ENCODE data around the gene OLFM2. TPM values are rescaled to one million over a fixed set of nuclear protein-coding genes. Genes with fewer than 3 reads are reported as not detected.

The OLFM2 gene
- 2.9 and 37.5 TPM in 2 replicates for total RNA-seq

GRCh38 chr19:9936326-9937000 is at the start of gene OLFM2:
TSS of gene OLFM2 (minus strand) at chr19:9936515. CDS start at chr19:9936366, 149 bp downstream.

GRCh38 chr19:9834726-9835506 is 101.4 kb downstream of the OLFM2 start, which contains the start of gene PIN1:
TSS of gene PIN1 (plus strand) at chr19:9835318. CDS start at chr19:9835345, 27 bp downstream.

GRCh38 chr19:9827289-9828238 is 108.8 kb downstream of the OLFM2 start, which contains the start of gene UBL5:
TSS of gene UBL5 (plus strand) at chr19:9827918. CDS start at chr19:9828338, 420 bp downstream.

DNA sequence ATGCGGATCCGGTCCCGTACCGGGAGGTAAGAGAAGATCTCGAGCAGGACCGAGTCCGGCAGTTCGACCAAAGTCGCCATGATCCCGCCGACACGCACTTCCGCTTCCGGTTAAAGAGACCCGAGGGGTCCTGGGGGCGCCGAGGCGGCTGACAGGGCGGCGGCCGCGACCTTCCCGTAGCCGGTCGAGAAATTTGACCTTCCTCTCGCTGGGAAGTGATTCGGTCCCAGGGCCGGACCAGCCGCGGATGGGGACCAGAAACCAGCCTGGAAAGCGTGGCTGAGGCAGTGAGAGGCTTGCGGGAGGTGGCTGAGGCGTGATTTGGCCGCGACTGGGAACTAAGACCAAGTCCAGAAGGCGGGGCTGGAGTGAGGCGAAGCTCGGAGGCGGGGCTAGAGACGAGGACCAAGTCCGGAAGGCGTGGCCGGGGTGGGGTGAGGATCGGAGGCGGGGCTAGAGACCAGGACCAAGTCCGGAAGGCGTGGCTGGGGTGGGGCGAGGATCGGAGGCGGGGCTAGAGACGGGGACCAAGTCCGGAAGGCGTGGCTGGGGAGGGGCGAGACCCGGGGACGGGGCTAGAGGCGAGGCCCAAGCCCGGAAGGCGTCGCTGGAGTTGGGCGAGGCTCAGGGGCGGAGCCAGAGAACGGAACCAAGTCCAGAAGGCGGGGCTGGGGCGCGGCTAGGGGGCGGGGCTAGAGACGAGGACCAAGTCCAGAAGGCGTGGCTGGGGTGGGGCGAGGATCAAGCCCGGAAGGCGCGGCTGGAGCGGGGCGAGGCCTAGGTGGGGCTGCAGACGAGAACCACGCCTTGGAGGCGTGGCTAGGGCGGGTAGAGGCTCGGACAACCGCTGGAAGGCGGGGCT is 117.3 kb downstream of the OLFM2 start, which contains the start of gene FBXL12:
Gene FBXL12, minus strand, starts transcription at position 346 of the 862 bp plus-strand sequence. Its CDS starts 266 bp downstream, at position 80.

Other genes starting within 250 kb of the OLFM2 start
- gene ZNF846, start 167.8 kb downstream of the OLFM2 start, total RNA-seq: 6.7 and 20.6 TPM in 2 replicates
- 14.8 and 21.7 TPM in 2 replicates for gene FBXL12, start 117.4 kb downstream of the OLFM2 start, total RNA-seq
- 357 and 386 TPM in 2 replicates for gene UBL5, start 108.6 kb downstream of the OLFM2 start, total RNA-seq
- 77.2 and 144 TPM in 2 replicates for gene PIN1, start 101.2 kb downstream of the OLFM2 start, total RNA-seq
- 4.0 and 18.6 TPM in 2 replicates for gene COL5A3, start 74.0 kb upstream of the OLFM2 start, total RNA-seq
- gene RDH8, start 77.0 kb upstream of the OLFM2 start, total RNA-seq: not detected in 2 replicates
- gene SHFL, start 149.8 kb upstream of the OLFM2 start, total RNA-seq: 12.1 and 25.1 TPM in 2 replicates
- gene ANGPTL6, start 166.2 kb upstream of the OLFM2 start, total RNA-seq: 0.19 and 1.4 TPM in 2 replicates
- 36.1 and 61.2 TPM in 2 replicates for gene PPAN, start 169.8 kb upstream of the OLFM2 start, total RNA-seq
- gene P2RY11, start 175.2 kb upstream of the OLFM2 start, total RNA-seq: 2.3 and 3.8 TPM in 2 replicates
- gene EIF3G, start 183.4 kb upstream of the OLFM2 start, total RNA-seq: 285 and 382 TPM in 2 replicates

Data from regular cardiac myocyte (primary cell).